Esophagus mucosa (tissue), 1 donor: ENCODE data around the gene PDE2A. TPM values are rescaled to one million over a fixed set of nuclear protein-coding genes. Genes with fewer than 3 reads are reported as not detected.

ENCODE experiments used
- ATAC-seq: fragments of 200-7000 bp; cut with Tn5 transposase; one replicate; pipeline ENCODE4 v1.9.1; 2020
- total RNA-seq: library from RNA; stranded (reverse); gene quantifications from one replicate; pipeline ENCODE4 v1.2.4, GENCODE V29; 2023
- donor health status: DM: yes; HTN: yes; CAD: no.

Gene PDE2A
- 6.0 TPM for total RNA-seq

DNA sequence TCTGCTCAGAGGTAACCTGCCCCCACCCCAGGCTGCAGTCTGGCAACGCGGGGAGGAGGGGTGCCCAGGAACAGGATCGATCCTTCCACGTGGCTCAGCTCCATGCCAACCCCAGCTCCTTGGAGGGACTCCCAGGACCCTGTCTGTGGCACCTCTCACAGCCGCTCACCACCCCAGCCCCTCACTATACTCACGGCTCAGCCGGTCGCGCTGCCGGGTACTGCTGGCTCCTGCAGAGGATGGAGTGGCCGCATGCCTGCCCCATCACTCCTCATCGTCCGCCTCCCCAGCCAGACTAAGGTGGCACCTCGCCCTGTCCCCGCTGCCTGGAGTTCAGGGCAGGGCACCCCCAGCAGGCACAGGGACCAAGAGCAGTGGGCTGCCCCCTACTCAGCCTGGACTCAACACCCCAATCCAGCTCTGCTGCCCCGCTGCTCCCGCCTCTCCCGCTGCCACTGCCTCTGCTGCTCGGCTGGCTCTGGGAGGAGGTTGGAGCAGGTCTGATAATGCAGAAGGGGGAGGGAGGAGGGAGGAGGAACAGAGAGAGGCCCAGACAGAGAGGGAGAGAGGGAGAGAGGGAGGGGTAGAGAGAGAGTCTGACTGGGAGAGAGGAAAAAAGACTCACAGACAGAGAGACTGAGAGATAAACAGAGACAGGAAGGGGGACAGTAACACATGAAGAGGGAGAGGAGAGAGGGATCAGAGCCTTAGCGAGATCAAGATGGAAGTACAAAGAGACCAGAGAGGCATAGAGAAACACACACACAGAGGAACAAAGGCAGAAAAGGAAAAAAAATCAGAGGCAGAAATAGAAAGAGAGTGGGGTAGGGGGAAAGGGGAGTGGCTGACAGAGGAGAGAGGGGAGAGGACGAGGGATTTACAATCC is at the start of gene PDE2A:
PDE2A (minus strand) TSS at position 480 of the 886 bp plus-strand sequence; CDS start at position 265, 215 bp downstream.
- ATAC-seq, result no peak

DNA sequence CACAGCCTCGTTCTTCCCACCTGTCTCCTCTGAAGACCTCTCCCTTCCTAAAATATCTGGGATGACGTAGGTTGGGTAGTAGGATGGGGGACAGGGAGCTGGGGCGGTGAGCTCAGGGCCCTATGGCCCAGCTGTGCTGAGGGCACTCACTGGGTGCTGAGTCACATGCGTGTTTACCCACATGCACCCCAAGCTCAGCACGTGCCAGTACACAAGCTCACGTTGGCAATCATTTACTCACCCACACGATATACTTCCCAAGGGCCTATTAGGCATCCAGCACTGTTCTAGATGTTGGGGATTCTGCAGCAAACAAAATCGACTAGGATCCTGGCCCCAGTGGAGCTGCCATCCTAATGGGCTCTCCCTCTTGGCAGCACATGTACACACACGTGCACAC is 49.3 kb upstream of the PDE2A start:
- peak; percentile 4 for ATAC-seq

DNA sequence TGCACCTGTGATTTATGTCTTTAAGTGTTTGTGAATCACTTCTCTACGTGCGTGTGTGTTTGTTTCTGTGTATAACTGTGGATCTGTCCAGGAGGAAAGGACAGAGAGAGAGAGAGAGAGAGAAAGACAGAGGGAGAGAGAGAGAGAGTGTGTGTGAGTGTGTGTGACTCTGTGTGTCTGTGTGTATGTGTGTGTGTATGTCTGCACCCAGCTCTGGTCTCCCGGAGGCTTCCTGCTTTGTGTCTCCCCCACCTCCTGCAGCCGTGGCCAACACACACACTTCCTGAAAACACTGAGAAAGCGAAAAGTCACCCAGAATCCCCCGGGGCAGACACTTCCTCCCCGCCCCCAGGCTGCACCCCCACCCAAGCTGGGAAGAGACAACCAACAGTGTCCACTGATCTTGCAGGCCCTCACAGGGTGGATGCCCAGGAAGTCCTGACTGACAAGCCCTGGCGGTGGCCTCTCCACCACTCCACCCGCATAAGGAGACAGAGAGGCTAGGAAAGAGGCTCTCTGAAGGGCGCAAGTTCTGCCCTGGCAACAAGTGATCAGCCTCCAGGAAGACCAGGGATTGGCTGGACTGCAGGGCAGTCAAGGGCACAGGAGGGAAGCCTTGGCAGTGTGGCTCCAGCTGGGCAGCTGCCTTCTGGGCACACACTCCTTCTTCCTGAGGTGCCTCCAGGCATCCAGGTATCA is 48.0 kb upstream of the PDE2A start:
- ATAC-seq, result peak; percentile 81

- peak; percentile 54 for ATAC-seq
Measured at GRCh38 chr11:72721689-72722049, 47.4 kb upstream of the PDE2A start.

- no peak for ATAC-seq
Measured at GRCh38 chr11:72721276-72721675, 47.1 kb upstream of the PDE2A start.

DNA sequence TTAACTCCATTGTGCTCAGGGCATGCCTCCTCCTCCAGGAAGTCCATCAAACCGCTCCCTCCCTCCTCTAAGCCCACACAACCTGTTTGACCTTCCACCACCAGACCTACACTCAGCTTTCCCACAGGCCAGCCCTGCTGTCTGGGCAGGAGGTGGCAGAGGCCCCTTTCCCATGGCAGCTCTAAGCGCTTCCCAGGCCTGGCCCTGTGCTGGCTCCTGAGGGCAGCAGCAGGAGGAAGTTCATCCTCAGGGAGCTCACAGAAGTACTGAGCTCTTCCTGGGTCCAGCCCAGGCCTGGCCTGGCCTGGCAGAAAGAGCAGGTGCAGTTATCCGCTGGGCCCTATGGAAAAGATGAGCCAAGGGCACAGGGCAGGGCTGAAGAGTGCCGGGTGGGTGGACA is 46.6 kb upstream of the PDE2A start:
- no peak for ATAC-seq

DNA sequence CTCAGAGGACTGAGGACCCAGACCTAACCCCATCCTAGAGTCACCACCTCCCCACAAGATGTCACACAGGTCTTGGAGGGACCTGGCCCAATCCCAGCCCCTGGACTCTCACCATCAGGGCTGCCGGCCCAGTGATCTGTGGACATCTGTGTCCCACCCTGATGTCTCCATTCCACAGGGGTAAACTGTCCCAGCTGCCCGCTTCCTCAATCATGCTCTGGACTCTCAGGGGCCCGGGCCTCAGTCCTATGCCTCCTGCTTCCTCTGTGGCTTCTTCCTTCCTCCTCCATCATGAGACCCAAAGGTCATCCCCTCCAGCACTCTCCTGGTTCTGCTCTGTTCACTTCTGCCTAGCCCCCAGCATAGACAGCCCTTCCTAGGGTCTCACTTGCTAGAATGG is 45.8 kb upstream of the PDE2A start:
- ATAC-seq, result no peak

DNA sequence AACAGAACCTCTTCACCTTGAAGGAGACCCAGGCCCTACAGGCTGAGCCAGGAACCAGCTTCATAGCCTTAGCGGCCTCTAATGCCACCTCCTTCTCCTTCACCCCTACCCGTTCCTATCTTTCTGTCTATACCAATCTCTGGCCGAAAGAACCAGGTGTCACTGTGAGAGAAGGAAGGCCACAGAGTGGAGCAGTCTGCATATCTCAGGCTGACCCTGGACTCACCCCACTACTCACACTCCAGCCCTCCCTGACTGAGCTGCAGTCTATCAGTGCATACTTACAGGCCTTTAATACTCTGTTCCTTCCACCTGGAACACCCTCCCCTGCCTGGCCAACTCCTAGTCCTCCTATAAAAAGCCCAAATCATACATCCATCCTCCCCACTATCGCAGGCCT is 45.3 kb upstream of the PDE2A start:
- no peak for ATAC-seq

DNA sequence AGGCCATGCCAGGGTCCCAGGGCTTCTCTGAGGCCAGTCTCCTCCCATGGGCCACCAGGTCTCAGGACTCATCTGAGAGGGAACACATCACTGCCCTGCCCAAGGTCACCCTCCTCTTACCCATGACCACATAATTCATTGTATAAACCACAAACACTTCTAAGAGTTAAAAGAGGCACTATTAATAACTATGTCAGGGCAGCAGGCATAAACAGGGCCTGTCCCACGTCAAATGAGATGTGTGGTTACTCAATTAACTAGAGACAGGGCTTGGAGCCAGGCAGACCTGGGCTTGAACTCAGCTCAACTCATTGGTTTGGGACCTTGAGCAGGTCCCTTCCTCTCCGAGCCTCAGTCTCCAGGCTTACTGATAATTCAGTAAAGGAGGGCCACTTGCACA is 44.9 kb upstream of the PDE2A start:
- ATAC-seq, result no peak

DNA sequence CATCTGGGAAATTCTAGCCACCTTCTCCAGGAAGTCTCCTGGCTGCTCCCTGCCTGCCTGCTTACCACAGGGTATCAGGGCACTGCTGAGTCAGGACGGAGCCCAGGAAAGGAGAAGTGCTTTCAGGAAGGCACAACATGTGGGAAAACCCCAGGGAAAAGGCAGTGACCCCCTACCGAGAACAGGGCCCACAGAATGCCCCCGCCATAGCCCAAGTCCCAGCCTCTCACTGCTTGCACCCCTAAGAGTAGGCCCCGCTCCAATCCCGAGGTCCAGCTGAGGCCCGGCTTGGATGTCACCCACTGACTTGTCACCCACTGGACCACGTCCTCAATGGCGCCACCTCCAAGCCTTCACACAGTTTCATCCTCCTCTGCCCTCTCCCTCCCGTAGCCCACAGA is 43.9 kb upstream of the PDE2A start:
- no peak for ATAC-seq

DNA sequence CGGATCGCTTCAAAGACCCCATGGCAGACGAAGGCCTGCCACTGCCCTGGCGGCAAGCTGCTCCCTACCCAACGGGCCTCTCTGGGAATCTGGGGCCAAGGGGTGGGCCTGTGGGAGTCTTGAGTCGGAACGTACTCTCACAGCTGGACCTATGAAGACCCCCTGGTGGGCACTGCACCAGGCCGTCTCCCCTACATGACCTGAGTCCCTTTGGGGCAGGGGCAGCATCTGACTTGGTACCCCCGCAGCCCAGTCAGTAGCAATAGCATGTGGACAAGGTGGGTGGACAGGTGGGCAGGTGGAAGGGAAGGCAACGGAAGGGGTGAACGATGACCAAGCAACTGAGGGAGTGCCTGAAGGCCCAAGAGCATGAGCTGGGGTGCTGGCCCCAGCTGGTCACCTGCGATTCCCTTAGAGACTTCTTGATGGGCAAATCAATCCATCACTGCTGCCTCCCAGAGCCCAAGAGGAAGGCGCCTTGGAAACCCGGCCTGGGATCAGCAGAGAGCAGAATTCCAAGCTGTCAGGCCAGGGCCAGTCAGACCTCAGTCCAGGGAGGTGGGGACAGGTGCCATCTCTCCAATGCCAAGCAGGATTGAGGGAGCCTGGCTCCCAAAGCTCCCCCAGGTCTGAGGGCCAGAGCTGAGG is 42.7 kb upstream of the PDE2A start:
- ATAC-seq, result no peak

DNA sequence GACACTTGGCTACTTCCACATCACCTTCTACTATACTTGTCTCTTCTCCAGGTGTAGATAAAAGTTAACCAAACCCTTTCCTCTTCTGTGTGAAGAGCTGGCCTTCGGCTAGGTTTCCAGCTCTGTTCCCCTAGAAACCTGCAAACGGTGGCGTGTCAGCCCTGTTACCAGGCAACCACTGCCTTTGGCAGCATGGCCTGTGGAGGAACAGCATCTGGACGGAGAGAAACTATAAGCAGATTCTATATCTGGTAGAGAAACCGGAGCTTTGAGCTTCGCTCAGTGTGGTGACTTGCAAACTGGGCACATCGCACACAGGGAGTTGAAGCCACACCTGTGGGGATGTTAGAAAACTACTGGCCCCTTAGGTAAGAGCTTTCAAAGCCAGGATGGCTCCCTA is 42.1 kb upstream of the PDE2A start:
- no peak for ATAC-seq

GRCh38 chr11:72712841-72713240 is 38.6 kb upstream of the PDE2A start:
- ATAC-seq, result no peak

DNA sequence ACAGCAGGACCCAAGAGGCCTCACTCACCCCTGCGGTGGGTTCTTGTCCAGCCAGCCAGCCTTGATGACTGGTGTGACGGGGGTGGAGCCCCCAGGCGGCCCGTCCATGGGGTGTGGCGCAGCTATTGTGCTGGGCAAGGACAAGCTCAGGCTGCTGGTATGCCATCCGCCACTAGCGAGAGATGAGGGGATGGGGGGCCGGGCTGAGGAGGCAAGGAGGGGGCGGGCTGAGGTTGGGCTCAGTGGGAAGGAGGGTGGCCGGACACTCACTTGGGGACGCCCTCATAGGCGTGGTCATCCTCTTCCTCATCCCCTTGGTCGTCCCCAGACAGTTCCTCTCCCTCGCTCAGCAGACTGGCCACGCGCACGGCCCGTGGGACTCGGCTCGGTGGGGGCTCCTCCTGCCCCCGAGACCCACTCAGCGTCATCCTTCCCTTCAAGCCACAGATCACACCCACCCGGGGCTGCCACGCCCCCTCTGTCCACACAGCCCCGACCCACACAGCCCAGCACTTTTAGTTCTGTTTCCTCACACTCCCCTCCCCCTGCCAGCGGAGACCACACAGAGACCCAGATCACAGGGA is 38.0 kb upstream of the PDE2A start:
- peak; percentile 12 for ATAC-seq

DNA sequence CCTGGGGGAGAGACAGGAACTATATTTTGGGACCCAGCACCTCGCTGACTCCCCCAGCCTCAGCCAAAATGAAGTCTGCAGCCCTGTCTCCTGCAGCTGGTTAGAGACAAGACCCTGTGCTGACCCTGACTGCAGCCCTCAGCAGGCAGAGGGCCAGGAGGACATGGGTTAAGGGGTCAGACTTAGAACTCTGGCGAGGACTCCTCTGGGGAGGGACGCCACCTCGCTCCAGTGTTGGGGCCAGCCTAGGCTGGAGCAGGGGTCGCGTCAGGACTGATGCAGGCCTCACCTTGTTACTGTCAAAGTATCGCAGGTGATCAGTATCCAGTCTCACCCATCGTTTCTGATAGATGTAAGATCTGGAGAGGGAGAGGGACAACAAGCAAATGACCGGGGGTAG is 36.9 kb upstream of the PDE2A start:
- ATAC-seq, result no peak

GRCh38 chr11:72710278-72710677 is 36.1 kb upstream of the PDE2A start:
- no peak for ATAC-seq

DNA sequence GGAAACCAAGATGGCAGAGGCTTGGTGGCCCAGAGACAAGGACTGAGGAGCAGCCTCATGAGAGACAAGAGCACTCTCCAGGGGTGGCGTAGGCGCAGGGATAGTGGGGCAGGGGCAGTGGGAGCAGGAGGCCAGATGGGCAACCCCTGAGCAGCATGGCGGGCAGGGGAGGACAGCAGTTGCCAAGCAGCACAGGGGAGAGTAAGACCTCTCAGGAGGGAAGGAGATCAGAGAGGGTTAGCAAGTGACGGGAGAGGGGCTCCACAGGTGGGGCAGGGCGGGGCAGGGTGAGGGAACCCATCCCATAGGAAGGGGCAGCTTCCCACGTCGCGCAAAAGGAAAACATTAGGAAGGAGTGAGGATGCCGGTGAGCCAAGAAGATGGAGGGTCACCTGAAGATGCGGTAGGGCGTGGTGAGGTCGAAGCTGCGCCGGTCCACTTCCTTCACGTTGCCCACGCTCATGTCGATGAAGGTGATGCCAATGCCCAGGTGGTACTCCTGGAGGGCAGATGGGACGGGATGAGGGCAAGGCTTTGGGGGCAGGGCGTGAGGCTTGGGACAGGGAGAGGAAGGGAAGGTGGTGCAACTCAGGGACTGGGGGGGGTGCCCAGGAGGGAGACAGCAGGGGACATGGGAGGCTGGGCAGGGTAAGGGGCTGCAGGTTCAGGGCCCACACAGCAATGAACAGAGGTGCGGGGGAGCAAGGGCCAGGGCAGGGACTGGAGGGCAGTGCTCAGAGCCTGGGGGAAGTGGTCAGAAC is 35.4 kb upstream of the PDE2A start:
- ATAC-seq, result no peak

DNA sequence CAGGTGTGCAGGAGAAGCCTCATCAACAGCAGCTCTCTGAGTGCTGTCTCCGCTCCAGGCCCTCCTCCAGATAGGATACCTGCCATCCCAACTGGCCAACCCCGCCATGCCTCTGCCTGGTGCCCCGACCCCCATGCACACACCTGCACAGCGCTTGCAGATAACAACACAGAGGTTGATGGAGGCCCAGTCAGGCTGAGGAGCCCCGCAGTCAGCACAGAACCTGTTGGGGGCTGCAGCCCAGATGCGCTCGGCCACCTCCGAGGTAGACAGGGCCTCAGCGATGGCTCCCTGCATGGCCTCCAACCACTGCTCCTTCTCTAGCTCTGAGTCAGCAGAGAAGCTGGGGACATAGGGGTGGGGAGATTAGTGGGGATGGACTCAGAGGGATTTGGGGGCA is 32.8 kb upstream of the PDE2A start:
- ATAC-seq, result no peak

GRCh38 chr11:72706579-72706978 is 32.4 kb upstream of the PDE2A start:
- ATAC-seq, result no peak

- ATAC-seq, result no peak
Measured at GRCh38 chr11:72705442-72706365, 31.5 kb upstream of the PDE2A start.

GRCh38 chr11:72704783-72705265 is 30.6 kb upstream of the PDE2A start:
- ATAC-seq, result no peak
